Measurements from ENCODE around the gene PRKG2. TPM values are rescaled to one million over a fixed set of nuclear protein-coding genes. Genes with fewer than 3 reads are reported as not detected.

Gene PRKG2
- total and polyA plus RNA-seq, 10 of the 15 experiments (the other 5 are each of a cell fraction or from before 2014, with no cell fraction given): not detected

GRCh38 chr4:81260443-81261101, 45.5 kb upstream of the PRKG2 start:
- ATAC-seq: peak; percentile 46
- H3K4me2 ChIP-seq (ENCODE audit: control insufficient read depth, insufficient read depth): no peak overlapping the region
- DNase-seq (ENCODE audit: low read depth, low spot score): no peak
- no peaks in the 10 kb centered on the region for H3K4me1 ChIP-seq (ENCODE audit: control insufficient read depth, insufficient read depth, low read length)
- SMC1A ChIA-PET (ENCODE audit: uncharacterized antibody, unreplicated experiment): interaction anchor here (1.1 to 4.5 kb wide), 4 partner anchors 81 to 898 kb away, joined by 3 to 15 read pairs (median 5); no protein-coding TSS in a partner anchor
- POLR2A ChIA-PET: no interaction called here
- BruUV-seq (replicated peaks): no TSS peak
- H2AFZ ChIP-seq (ENCODE audit: control insufficient read depth, low read depth, low read length): no peak overlapping the region
- no peaks in the 10 kb centered on the region for H4K20me1 ChIP-seq (ENCODE audit: control insufficient read depth, insufficient read depth)
- no peak overlapping the region for H3K9ac ChIP-seq (ENCODE audit: control insufficient read depth, insufficient read depth, low read length)
- CTCF ChIA-PET: interaction anchor here (0.7 to 5.9 kb wide), 7 partner anchors 11 to 898 kb away, joined by 3 to 36 read pairs (median 3); no protein-coding TSS in a partner anchor
- H3K9me3 ChIP-seq (replicated peaks; ENCODE audit: control insufficient read depth, insufficient read depth, low read length): no peaks in the 10 kb centered on the region
- H3K27ac ChIP-seq (ENCODE audit: control insufficient read depth, insufficient read depth): no peak overlapping the region
- WGBS (ENCODE audit: insufficient coverage, insufficient replicate concordance, low lambda C conversion rate, missing lambda C conversion rate): 37% methylated on average over 10 of the region's 10 CpGs
- RAD21 ChIA-PET (ENCODE audit: unreplicated experiment): interaction anchor here (1.6 kb wide), 1 partner anchor 190 kb away, joined by 6 read pairs; no protein-coding TSS in a partner anchor
- no peak for FAIRE-seq
- no peaks in the 10 kb centered on the region for H3K36me3 ChIP-seq (ENCODE audit: control insufficient read depth in 2 of 2, insufficient read depth in 2 of 2, low read length in 1 of 2)
- no peak overlapping the region for H3K4me3 ChIP-seq
- no peaks in the 10 kb centered on the region for H3K27me3 ChIP-seq (replicated peaks in 1 of 2; ENCODE audit: control insufficient read depth in 2 of 2, insufficient read depth in 2 of 2, low read length in 1 of 2)
- intact Hi-C loops (cut with micrococcal nuclease; ENCODE audit: unreplicated experiment) (loop anchor here (5.0 to 10.0 kb wide), 2 partner anchors 193 to 896 kb away; no protein-coding TSS in a partner anchor), in situ Hi-C loops (cut with MboI) (no loop called here)
- H3K79me2 ChIP-seq (ENCODE audit: control insufficient read depth, insufficient read depth, low read length): no peaks in the 10 kb centered on the region
- TF ChIP-seq CTCF (IDR thresholded peaks at IDR 0.05 in 2 of 3, conservative IDR thresholded peaks at IDR 0.05 in 1 of 3; ENCODE audit: control insufficient read depth in 2 of 3, extremely low read depth in 1 of 3, insufficient read depth in 1 of 3, low read depth in 3 of 3, low read length in 3 of 3): peak; percentile 16 to 30 (median 28); a peak in 4 of 6 replicates
- 0 out of 2 replicates have a peak, but pooled peaks have one; percentile 3 for TF ChIP-seq RAD21 (IDR thresholded peaks at IDR 0.05; ENCODE audit: insufficient read depth, low read depth, low read length)
- TF ChIP-seq KLF5 (IDR thresholded peaks at IDR 0.05; ENCODE audit: partially characterized antibody): no peak
